Nephron (organoid): Measurements from ENCODE around the gene TTC14.

ENCODE experiments used
- H3K27ac Mint-ChIP-seq, 3 experiments: 2 replicates each; pipeline ENCODE4 v1.8.0; 2020; ENCODE audit warnings: mixed read lengths in 3 of 3, mild to moderate bottlenecking in 2 of 3, moderate library complexity in 1 of 3
- H3K27me3 Mint-ChIP-seq: 2 replicates; pipeline ENCODE4 v1.8.0; 2021; ENCODE audit warnings: low read depth, mild to moderate bottlenecking, moderate library complexity, mixed read lengths
- H3K36me3 Mint-ChIP-seq: 2 replicates; pipeline ENCODE4 v1.8.0; 2020; ENCODE audit warnings: low read depth, mixed read lengths
- H3K4me1 Mint-ChIP-seq: 2 replicates; pipeline ENCODE4 v1.8.0; 2020; ENCODE audit warnings: mixed read lengths
- H3K4me3 Mint-ChIP-seq, 3 experiments: 2 replicates each; pipeline ENCODE4 v1.8.0; 2020; ENCODE audit warnings: mild to moderate bottlenecking in 3 of 3, mixed read lengths in 3 of 3, moderate library complexity in 2 of 3
- H3K9me3 Mint-ChIP-seq: 2 replicates; pipeline ENCODE4 v1.8.0; 2020; ENCODE audit warnings: mixed read lengths
- TF ChIP-seq, protein P1 (sequence below), 3 experiments: fragments of 200-600 bp; sonication (generic); IDR thresholded peaks; one replicate each; pipeline ENCODE4 v1.5.0; 2021; ENCODE audit warnings: antibody characterized with exemption in 3 of 3; ENCODE audit not compliant: unreplicated experiment in 3 of 3

TTC14 gene, protein sequence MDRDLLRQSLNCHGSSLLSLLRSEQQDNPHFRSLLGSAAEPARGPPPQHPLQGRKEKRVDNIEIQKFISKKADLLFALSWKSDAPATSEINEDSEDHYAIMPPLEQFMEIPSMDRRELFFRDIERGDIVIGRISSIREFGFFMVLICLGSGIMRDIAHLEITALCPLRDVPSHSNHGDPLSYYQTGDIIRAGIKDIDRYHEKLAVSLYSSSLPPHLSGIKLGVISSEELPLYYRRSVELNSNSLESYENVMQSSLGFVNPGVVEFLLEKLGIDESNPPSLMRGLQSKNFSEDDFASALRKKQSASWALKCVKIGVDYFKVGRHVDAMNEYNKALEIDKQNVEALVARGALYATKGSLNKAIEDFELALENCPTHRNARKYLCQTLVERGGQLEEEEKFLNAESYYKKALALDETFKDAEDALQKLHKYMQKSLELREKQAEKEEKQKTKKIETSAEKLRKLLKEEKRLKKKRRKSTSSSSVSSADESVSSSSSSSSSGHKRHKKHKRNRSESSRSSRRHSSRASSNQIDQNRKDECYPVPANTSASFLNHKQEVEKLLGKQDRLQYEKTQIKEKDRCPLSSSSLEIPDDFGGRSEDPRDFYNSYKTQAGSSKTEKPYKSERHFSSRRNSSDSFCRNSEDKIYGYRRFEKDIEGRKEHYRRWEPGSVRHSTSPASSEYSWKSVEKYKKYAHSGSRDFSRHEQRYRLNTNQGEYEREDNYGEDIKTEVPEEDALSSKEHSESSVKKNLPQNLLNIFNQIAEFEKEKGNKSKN

DNA sequence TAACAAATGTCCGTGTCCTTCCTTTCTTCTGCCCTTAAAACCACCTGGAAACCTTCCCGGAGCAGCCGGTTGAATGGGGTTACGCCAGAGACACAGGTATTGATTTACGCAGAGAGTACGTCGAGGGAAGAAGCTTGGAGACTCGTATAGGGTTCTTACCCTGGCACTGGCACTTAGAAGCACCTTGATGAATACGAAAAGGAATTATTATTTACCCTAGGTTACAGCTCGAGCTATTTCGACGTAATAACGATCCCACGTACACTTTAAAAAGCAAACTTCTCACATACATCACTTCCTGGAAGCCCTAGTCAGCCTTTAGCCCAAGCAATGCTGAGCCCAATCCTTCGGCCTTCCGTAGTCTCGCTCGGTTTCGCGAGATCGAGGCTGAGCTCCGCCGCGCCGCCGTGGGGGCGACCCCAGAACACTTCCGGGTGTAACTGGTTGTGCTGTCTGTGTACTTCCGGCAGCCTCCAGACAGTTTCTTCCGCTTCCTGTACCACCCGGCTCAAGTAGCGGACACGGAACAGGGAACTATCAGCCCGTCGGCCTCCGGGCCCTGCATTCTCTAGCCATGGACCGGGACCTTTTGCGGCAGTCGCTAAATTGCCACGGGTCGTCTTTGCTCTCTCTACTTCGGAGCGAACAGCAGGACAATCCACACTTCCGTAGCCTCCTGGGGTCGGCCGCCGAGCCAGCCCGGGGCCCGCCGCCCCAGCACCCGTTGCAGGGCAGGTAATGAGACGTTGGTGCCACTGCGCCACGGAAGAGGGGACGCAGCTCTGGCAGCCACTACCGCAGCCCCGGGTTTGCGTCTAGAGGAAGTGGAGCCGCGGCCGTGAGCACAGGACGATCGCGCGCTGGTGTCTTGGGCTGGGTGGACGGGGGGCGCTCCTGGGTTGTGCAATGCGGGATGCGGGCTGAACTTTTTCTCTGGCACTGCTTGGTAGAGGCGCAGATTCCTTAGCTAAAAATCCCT lies at the start of gene TTC14:
Gene TTC14, plus strand, starts transcription at position 476 of the 979 bp plus-strand sequence. Its CDS starts 99 bp downstream, at position 575.
- H3K36me3 Mint-ChIP-seq = peaks cover 35% of the 10 kb centered on the region

DNA sequence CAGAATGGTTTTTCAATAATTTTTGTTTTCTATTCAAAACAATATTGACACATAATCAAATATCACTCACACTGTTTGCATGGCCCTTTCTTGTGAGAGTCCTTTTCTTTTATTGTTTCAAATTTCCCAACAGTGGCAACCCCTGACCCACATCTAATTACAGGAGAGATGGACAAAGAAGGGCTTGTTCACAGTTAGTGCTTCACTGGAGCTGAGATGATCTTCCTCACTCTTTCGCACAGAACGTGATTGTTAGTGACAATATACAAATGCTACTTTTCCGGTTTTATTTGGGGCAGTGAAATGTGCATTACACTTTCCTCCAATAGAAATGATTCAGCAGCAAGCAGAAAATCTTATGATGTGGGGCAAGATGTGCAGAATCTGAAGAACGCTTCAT lies 38.6 kb upstream of the TTC14 start:
- Mint-ChIP-seq H3K4me3 (no peak overlapping the region), H3K27me3 (no peaks in the 10 kb centered on the region), H3K9me3 (peaks cover 9% of the 10 kb centered on the region), H3K27ac (no peak overlapping the region), H3K36me3 (no peaks in the 10 kb centered on the region), H3K4me1 (no peaks in the 10 kb centered on the region)
- TF ChIP-seq, protein P1, sequence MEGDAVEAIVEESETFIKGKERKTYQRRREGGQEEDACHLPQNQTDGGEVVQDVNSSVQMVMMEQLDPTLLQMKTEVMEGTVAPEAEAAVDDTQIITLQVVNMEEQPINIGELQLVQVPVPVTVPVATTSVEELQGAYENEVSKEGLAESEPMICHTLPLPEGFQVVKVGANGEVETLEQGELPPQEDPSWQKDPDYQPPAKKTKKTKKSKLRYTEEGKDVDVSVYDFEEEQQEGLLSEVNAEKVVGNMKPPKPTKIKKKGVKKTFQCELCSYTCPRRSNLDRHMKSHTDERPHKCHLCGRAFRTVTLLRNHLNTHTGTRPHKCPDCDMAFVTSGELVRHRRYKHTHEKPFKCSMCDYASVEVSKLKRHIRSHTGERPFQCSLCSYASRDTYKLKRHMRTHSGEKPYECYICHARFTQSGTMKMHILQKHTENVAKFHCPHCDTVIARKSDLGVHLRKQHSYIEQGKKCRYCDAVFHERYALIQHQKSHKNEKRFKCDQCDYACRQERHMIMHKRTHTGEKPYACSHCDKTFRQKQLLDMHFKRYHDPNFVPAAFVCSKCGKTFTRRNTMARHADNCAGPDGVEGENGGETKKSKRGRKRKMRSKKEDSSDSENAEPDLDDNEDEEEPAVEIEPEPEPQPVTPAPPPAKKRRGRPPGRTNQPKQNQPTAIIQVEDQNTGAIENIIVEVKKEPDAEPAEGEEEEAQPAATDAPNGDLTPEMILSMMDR (IDR thresholded peaks at IDR 0.05; ENCODE audit: unreplicated experiment in 3 of 3) = no peak

More for the DNA sequence above, at the start of gene TTC14:
- Mint-ChIP-seq H3K9me3 (peaks cover 3% of the 10 kb centered on the region), H3K27ac (peak within 1 kb of the TSS; percentile 98 to 99 (median 99)), H3K4me3 (peak within 1 kb of the TSS; percentile 98 to 100 (median 99)), H3K4me1 (peaks cover 20% of the 10 kb centered on the region), H3K27me3 (peaks cover 29% of the 10 kb centered on the region)
- TF ChIP-seq, protein P1 (IDR thresholded peaks at IDR 0.05; ENCODE audit: unreplicated experiment in 3 of 3) = peak in 1 of 3 experiments; percentile 6

DNA sequence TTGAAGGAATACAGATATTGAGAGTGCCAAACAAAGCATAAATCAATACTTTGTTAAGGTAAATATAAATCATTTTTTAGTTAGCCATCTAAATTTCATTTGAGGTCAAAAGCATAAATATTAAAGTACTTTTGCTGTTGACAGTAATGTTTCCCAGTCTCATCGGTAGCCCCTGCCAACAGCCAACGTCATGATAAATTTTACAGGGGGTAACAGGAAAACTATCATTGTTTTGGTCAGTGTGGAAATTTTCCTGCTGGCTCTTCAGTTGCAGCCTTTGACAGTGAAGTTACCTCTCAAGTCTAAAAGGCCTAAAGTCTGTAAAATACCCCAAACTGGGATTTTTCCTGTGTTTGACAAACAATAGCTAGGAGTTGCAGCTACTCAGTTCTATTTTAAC lies 37.3 kb upstream of the TTC14 start:
- no peak overlapping the region for H3K4me3 Mint-ChIP-seq
- H3K27ac Mint-ChIP-seq = no peak overlapping the region
- H3K27me3 Mint-ChIP-seq = no peaks in the 10 kb centered on the region
- H3K36me3 Mint-ChIP-seq = no peaks in the 10 kb centered on the region
- TF ChIP-seq, protein P1 (IDR thresholded peaks at IDR 0.05; ENCODE audit: unreplicated experiment in 3 of 3) = no peak
- H3K4me1 Mint-ChIP-seq = no peaks in the 10 kb centered on the region
- peaks cover 4% of the 10 kb centered on the region for H3K9me3 Mint-ChIP-seq

DNA sequence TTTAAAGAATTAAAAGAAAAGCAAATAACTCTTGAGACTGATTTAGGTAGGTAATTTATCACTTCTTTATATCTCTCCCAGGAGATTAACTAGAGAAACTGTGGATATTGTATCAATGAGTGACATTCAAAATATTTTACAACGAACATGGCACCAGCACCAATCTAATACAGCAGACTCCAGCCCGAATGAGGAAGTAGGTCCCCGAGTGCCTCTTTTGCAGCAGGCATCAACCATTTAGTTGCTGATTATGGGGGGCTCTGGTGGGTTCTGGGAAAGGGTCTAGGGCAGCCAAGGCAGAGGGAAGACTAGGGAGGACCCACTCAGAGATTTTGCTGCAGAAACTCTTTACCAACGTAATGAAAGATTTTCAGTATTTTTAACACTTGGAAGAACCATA lies 31.7 kb upstream of the TTC14 start:
- Mint-ChIP-seq H3K36me3 (no peaks in the 10 kb centered on the region), H3K4me3 (no peak overlapping the region), H3K4me1 (no peaks in the 10 kb centered on the region), H3K9me3 (no peaks in the 10 kb centered on the region), H3K27ac (no peak overlapping the region), H3K27me3 (no peaks in the 10 kb centered on the region)
- TF ChIP-seq, protein P1 (IDR thresholded peaks at IDR 0.05; ENCODE audit: unreplicated experiment in 3 of 3) = no peak

DNA sequence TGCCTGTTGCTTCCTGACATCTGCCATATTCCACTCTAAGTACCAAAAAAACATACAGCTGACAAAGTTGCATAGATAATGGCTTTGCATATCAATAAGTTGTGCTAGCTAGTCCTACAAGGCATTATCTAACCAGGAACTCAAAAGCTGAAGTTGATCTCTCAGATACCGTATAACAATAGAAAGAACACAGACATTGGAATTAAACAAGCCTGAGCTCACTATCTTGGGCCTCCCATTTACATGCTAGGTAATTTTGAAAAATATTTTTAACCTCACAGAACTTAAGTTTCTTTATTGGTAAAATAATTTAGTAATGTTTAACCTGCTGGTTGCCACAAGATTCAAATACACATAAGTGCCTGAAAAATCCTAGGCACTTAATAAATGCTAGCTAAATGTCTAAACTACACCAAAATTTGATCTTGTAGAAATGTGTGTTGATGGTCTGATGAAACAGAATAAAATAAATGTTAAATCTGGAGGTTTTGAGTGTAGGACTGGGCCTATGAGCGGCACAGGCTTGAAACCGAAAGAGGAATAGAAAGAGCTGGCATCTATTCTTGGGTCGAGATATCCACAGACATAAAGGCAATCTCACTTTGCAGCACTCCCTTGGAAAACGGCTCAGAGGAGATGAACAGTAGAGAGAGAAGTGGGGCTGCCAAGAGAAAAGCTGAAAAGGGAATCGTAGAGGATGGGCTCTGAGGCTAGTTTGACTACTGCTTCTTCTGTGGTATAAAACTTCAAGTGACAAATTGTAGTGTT lies 29.9 kb upstream of the TTC14 start:
- Mint-ChIP-seq H3K4me1 (no peaks in the 10 kb centered on the region), H3K27ac (no peak overlapping the region), H3K27me3 (no peaks in the 10 kb centered on the region), H3K4me3 (no peak overlapping the region), H3K9me3 (no peaks in the 10 kb centered on the region), H3K36me3 (no peaks in the 10 kb centered on the region)
- TF ChIP-seq, protein P1 (IDR thresholded peaks at IDR 0.05; ENCODE audit: unreplicated experiment in 3 of 3) = no peak
